MM.1S (cell line): ENCODE data around the gene VPS52.

Experiments used
- EZH2 ChIP-seq: fragments of 300-600 bp; sonication (generic); optimal IDR thresholded peaks from 2 replicates; pipeline ENCODE3; 2017; ENCODE audit warnings: low read depth, mild to moderate bottlenecking, antibody characterized with exemption, low read length, mixed read lengths
- EZH2phosphoT487 ChIP-seq: fragments of 300-600 bp; sonication (generic); IDR thresholded peaks from 2 replicates; pipeline ENCODE4 v1.6.1; 2018; ENCODE audit warnings: antibody characterized with exemption, low read length
- TF ChIP-seq, protein P1 (sequence below): fragments of 300-600 bp; sonication (generic); IDR thresholded peaks from 2 replicates; pipeline ENCODE4 v1.5.1; 2016; ENCODE audit warnings: antibody characterized with exemption, low read length, mixed read lengths

- TF ChIP-seq, protein P1, sequence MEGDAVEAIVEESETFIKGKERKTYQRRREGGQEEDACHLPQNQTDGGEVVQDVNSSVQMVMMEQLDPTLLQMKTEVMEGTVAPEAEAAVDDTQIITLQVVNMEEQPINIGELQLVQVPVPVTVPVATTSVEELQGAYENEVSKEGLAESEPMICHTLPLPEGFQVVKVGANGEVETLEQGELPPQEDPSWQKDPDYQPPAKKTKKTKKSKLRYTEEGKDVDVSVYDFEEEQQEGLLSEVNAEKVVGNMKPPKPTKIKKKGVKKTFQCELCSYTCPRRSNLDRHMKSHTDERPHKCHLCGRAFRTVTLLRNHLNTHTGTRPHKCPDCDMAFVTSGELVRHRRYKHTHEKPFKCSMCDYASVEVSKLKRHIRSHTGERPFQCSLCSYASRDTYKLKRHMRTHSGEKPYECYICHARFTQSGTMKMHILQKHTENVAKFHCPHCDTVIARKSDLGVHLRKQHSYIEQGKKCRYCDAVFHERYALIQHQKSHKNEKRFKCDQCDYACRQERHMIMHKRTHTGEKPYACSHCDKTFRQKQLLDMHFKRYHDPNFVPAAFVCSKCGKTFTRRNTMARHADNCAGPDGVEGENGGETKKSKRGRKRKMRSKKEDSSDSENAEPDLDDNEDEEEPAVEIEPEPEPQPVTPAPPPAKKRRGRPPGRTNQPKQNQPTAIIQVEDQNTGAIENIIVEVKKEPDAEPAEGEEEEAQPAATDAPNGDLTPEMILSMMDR = no peak
- TF ChIP-seq EZH2 (no peak), EZH2phosphoT487 (no peak)
Observed at GRCh38 chr6:33215271-33216116, 56.2 kb downstream of the VPS52 start.
